ENCODE data around the gene DCX.

DNA sequence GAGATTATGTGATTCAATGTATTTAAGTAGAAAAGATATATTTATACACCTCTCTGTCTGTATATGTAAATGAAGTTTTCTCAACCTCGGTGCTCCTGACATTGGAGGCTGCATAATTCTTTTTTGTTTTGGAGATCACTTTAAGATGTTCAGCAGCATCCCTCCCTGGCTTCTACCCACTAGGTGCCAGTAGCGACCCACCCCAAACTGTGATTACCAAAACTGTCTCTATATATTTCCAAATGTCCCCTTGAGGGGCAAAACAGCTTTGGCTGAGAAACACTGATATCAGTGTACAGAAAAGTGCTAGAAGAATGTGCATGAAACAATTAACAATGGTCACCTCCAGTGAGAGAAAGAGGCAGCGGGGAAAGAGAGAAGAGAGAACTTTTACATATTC lies 51.2 kb downstream of the DCX start:
- no peak for TF ChIP-seq POLR2AphosphoS5 (IDR thresholded peaks at IDR 0.05; ENCODE audit: borderline replicate concordance, low read depth, low read length)
- no peak for TF ChIP-seq EZH2 (IDR thresholded peaks at IDR 0.05)

Data from SK-N-MC (cell line).